Activated CD8-positive, alpha-beta T cell treated with anti-CD3 and anti-CD28 coated beads for 36 hours (primary cell): Measurements from ENCODE around the gene FDXACB1. TPM values are rescaled to one million over a fixed set of nuclear protein-coding genes. Genes with fewer than 3 reads are reported as not detected.

ENCODE experiments used
- ATAC-seq: fragments of 200-7000 bp; cut with Tn5 transposase; one replicate; pipeline ENCODE4 v1.10.0; 2021; ENCODE audit warnings: mild to moderate bottlenecking, moderate library complexity
- CTCF ChIA-PET: fragments of 350-600 bp; sonication (Branson Sonifier 250); formaldehyde crosslinking; loops from one replicate; lab custom pipeline; 2021; ENCODE audit warnings: antibody characterized with exemption; lab: Charles Lee
- POLR2A ChIA-PET: fragments of 350-600 bp; sonication (Branson Sonifier 250); formaldehyde crosslinking; loops from one replicate; lab custom pipeline; 2021; ENCODE audit warnings: antibody characterized with exemption; lab: Charles Lee
- DNase-seq: peaks from one replicate; pipeline ENCODE4 v3.0.0-alpha.2; 2020
- H3K27ac Mint-ChIP-seq: one replicate; pipeline ENCODE4 v1.8.0; 2021; ENCODE audit warnings: mild to moderate bottlenecking, mixed read lengths
- H3K27me3 Mint-ChIP-seq: one replicate; pipeline ENCODE4 v1.8.0; 2021; ENCODE audit warnings: mixed read lengths
- H3K36me3 Mint-ChIP-seq: one replicate; pipeline ENCODE4 v1.8.0; 2021; ENCODE audit warnings: low read depth, mixed read lengths
- H3K4me1 Mint-ChIP-seq: one replicate; pipeline ENCODE4 v1.8.0; 2021; ENCODE audit warnings: low read depth, mixed read lengths
- H3K4me3 Mint-ChIP-seq: one replicate; pipeline ENCODE4 v1.8.0; 2021; ENCODE audit warnings: mild to moderate bottlenecking, moderate library complexity, mixed read lengths
- H3K9me3 Mint-ChIP-seq: one replicate; pipeline ENCODE4 v1.8.0; 2021; ENCODE audit warnings: mixed read lengths
- CTCF ChIP-seq: fragments of 200-600 bp; IDR thresholded peaks from one replicate; pipeline ENCODE4 v1.8.0; 2022; ENCODE audit warnings: antibody characterized with exemption, mild to moderate bottlenecking
- intact Hi-C: fragments of 100-400 bp; cut with micrococcal nuclease; formaldehyde crosslinking; loops from one replicate; pipeline ENCODE4 v1.10.0; 2022
- total RNA-seq, 2 experiments: library from RNA; stranded (reverse); gene quantifications; one replicate each; pipeline ENCODE4 v1.2.3, GENCODE V29; 2021

Gene FDXACB1
- total RNA-seq, 2 experiments from 2014 or later = 6.9 to 7.1 TPM

DNA sequence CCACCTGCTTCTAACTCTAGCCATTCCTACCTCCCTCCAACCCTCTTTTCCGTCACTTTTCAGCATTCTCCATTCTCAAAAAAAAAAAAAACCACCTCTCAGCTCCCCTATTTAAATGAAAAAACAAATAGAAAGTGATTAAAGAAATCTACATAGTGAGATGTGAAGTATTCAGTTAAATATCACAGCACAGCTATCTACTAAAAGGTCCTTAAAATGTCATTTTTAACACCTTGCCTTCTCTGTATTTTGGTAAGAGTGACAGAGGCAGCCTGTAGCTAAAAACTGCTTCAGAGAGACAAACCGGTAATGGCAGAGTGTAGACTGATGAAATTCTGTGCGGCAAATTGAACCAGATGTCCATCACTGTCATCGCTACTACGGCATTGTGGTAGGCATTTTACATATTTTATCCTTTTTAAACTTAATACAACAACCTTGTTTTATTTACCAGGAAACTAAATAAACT is 7.2 kb downstream of the FDXACB1 start:
- POLR2A ChIA-PET = interaction anchor here (2.8 kb wide), 1 partner anchor 55 kb away, joined by 11 read pairs; no protein-coding TSS in a partner anchor
- TF ChIP-seq CTCF = no peak

GRCh38 chr11:111870886-111871692 is 7.9 kb downstream of the FDXACB1 start, which contains the start of gene ALG9:
TSS of gene ALG9 (minus strand) at chr11:111871581. CDS start at chr11:111871482, 99 bp downstream.
- Mint-ChIP-seq H3K27me3 (no peaks in the 10 kb centered on the region), H3K4me1 (peaks cover 27% of the 10 kb centered on the region)
- intact Hi-C loops = loop anchor here (10.0 kb wide), 1 partner anchor 214 kb away; the partner anchor contains the start of genes SDHD and TIMM8B

More for the DNA sequence above, 7.2 kb downstream of the FDXACB1 start:
- Mint-ChIP-seq H3K27ac (peak overlapping the region; percentile 91), H3K4me3 (peak overlapping the region; percentile 94), H3K27me3 (no peaks in the 10 kb centered on the region), H3K4me1 (peaks cover 25% of the 10 kb centered on the region), H3K9me3 (no peaks in the 10 kb centered on the region), H3K36me3 (peaks cover 32% of the 10 kb centered on the region)
- no peak for DNase-seq
- CTCF ChIA-PET = interaction anchor here (1.0 to 2.6 kb wide), 13 partner anchors 9 to 110 kb away, joined by 3 to 22 read pairs (median 7); partner anchors contain the start of gene PPP2R1B
- intact Hi-C loops = loop anchor here (10.0 kb wide), 1 partner anchor 213 kb away; the partner anchor contains the start of genes SDHD and TIMM8B
- no peak for ATAC-seq

GRCh38 chr11:111870522-111870885 is 8.5 kb downstream of the FDXACB1 start:
- DNase-seq (no peak), ATAC-seq (peak; percentile 14)
- Mint-ChIP-seq H3K27me3 (no peaks in the 10 kb centered on the region), H3K4me3 (peak overlapping the region; percentile 94), H3K4me1 (peaks cover 27% of the 10 kb centered on the region), H3K36me3 (peaks cover 38% of the 10 kb centered on the region), H3K9me3 (no peaks in the 10 kb centered on the region), H3K27ac (peak overlapping the region; percentile 89)
- intact Hi-C loops = loop anchor here (10.0 kb wide), 1 partner anchor 214 kb away; the partner anchor contains the start of genes SDHD and TIMM8B
- ChIA-PET POLR2A (interaction anchor here (1.1 to 2.8 kb wide), 5 partner anchors 9 to 56 kb away, joined by 3 to 11 read pairs (median 5); partner anchors contain the start of gene CFAP68), CTCF (interaction anchor here (0.8 to 2.6 kb wide), 13 partner anchors 9 to 339 kb away, joined by 3 to 22 read pairs (median 4); no protein-coding TSS in a partner anchor)
- no peak for TF ChIP-seq CTCF

More at GRCh38 chr11:111870886-111871692, 7.9 kb downstream of the FDXACB1 start, which contains the start of gene ALG9:
- Mint-ChIP-seq H3K4me3 (peak within 1 kb of the TSS; percentile 94), H3K27ac (peak within 1 kb of the TSS; percentile 91), H3K36me3 (peaks cover 38% of the 10 kb centered on the region), H3K9me3 (no peaks in the 10 kb centered on the region)
- ChIA-PET POLR2A (interaction anchor here (1.1 to 2.8 kb wide), 5 partner anchors 9 to 55 kb away, joined by 3 to 11 read pairs (median 5); partner anchors contain the start of gene CFAP68), CTCF (interaction anchor here (0.6 to 2.6 kb wide), 20 partner anchors 9 to 340 kb away, joined by 3 to 22 read pairs (median 4); partner anchors contain the start of gene PPP2R1B)
- peak; percentile 91 for ATAC-seq
- peak; percentile 21 for TF ChIP-seq CTCF
- DNase-seq = peak; percentile 92

DNA sequence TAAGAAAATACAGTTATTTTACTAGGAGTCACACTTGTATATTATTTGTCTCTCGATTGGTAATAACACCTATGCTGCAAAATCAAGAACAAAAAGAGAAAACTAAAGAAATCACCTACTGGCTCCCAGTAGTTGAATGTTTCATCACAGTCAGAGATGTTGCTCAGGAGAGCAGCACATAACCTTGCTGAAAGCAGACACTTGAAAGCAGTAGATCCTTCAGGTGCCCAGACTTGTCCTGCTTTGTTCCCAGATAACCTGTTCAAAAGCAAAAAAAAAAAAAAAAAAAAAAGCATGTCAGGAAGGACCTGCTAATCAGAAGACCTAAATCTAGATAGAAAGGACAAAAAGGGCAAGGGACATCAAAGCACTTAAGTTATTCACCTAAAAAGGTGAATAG is 8.9 kb downstream of the FDXACB1 start:
- Mint-ChIP-seq H3K27me3 (no peaks in the 10 kb centered on the region), H3K4me3 (peak overlapping the region; percentile 51), H3K27ac (no peak overlapping the region), H3K4me1 (peaks cover 27% of the 10 kb centered on the region), H3K36me3 (peaks cover 38% of the 10 kb centered on the region), H3K9me3 (no peaks in the 10 kb centered on the region)
- ChIA-PET CTCF (interaction anchor here (0.8 to 2.6 kb wide), 12 partner anchors 9 to 339 kb away, joined by 3 to 22 read pairs (median 4); no protein-coding TSS in a partner anchor), POLR2A (interaction anchor here (1.1 to 2.8 kb wide), 5 partner anchors 9 to 56 kb away, joined by 3 to 11 read pairs (median 5); partner anchors contain the start of gene CFAP68)
- ATAC-seq (no peak), DNase-seq (no peak)
- intact Hi-C loops = loop anchor here (10.0 kb wide), 1 partner anchor 215 kb away; the partner anchor contains the start of genes SDHD and TIMM8B
- no peak for TF ChIP-seq CTCF
